Stimulated activated CD4-positive, alpha-beta T cell treated with anti-CD3 and anti-CD28 coated beads, Interleukin-2, amount 100 ng/mL, for 48 hours (primary cell): ENCODE measurements around the gene PAX2.
"Not testable (repeated sequence)": the region's sequence is repeated elsewhere in the genome, so short reads cannot be mapped to it uniquely, and the experiment has no call there.

Experiments
- DNase-seq, 2 donors: peaks; one replicate each; pipeline ENCODE4 v3.0.0-alpha.2; 2020

Gene PAX2

DNA sequence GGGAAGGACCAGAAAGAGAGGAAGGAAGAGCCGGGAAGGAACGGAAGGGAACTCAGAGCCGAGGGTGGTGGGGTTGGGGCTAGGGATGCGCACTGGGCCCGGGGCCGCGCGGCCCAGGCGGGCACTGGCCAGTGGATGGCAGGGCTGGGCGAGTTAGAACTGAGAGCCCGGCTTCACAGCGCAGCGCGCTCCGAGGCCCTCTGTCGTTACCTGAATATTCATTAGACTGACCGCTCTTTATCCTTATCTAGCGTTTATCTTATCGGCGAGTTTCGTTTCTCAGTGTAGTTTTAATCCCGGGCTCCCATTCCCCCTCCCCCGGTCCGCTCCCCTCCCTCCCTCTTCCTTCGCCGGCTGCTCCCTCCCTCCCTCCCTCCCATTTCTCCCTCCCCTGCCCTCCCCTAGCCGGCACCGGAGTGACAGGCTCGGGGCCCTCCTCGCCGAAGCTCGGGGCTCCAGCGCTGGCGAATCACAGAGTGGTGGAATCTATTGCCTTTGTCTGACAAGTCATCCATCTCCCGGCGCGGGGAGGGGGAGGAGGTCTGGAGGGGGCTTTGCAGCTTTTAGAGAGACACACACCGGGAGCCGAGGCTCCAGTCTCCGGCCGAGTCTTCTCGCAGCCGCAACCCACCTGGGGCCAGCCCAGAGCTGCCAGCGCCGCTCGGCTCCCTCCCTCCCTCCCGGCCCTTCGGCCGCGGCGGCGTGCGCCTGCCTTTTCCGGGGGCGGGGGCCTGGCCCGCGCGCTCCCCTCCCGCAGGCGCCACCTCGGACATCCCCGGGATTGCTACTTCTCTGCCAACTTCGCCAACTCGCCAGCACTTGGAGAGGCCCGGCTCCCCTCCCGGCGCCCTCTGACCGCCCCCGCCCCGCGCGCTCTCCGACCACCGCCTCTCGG, at the start of gene PAX2:
PAX2 (plus strand) TSS at position 596 of the 895 bp plus-strand sequence. CDS start 679 bp downstream, outside the sequence.
- DNase-seq, result no peak

DNA sequence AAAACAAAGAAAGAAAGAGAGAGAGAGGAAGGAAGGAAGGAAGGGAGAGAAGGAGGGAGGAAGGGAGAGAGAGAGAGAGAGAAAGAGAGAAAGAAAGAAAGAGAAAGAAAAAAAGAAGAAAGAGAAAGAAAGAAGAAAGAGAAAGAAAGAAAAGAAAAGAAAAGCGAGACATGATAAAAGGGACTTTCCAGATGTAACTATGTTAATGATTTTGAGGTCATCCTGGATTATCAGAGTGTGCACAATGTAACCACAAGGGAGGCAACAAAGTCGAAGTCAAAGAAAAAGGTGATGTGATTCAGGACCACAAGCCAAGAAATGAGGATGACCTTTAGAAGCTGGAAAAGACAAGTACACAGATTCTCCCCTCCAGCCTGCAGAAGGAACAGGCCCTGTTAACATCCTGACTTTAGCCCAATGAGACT, 48.9 kb upstream of the PAX2 start:
- DNase-seq, result no peak

DNA sequence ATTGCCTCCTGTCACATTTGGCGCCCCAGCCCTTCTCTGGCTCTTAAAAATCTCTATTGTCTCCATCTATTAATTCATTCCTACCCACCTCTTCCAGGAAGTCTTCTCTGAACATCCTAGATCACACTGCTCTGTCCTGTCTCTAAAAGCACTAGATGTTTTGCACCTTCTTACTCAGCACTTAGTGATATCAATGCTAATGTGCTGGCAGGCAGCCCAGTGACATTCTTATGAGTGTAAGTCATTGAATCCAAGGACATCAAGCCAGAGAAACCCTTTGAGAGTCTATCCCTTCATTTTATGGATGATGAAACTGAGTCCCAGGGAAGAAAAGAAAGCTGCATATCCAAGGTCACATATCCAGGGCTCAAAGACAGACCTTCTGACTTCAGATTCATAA, 48.3 kb upstream of the PAX2 start:
- DNase-seq, result no peak

DNA sequence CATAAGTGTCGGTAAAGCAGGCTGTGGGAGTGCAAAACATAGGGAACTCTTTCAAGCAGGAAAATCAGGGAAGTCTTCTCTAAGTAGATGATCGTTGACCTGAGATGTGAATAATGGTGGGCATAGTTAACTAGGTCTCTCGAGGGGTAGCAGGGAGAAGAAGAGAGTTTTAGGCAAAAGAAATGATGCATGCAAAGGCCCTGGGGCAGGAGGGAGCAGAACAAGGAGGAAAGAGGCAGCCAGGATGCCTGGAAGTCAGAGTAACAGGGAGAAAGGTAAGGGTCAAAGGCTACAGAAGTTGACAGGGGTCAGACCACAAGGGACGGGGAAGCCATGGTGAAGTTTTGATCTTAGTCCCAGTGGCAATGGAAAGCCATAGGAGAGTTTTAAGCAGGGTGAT, 47.8 kb upstream of the PAX2 start:
- no peak for DNase-seq

DNA sequence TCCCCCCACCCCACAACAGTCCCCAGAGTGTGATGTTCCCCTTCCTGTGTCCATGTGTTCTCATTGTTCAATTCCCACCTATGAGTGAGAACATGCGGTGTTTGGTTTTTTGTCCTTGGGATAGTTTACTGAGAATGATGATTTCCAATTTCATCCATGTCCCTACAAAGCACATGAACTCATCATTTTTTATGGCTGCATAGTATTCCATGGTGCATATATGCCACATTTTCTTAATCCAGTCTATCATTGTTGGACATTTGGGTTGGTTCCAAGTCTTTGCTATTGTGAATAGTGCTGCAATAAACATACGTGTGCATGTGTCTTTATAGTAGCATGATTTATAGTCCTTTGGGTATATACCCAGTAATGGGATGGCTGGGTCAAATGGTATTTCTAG, 43.7 kb upstream of the PAX2 start:
- DNase-seq, result not testable (repeated sequence)

DNA sequence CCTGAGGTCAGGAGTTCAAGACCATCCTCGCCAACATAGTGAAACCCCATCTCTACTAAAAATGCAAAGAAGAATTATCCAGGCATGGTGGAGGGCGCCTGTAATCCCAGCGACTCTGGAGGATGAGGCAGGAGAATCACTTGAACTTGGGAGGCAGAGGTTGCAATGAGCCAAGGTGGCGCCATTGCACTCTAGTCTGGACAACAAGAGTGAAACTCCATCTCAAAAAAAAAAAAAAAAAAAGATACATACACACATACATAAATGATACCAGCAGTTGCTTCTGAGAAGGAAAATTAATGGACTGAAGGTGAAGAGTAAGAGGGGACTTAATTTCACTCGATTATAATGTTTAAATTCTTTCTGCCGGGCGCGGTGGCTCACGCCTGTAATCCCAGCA, 40.2 kb upstream of the PAX2 start:
- DNase-seq, result no peak

DNA sequence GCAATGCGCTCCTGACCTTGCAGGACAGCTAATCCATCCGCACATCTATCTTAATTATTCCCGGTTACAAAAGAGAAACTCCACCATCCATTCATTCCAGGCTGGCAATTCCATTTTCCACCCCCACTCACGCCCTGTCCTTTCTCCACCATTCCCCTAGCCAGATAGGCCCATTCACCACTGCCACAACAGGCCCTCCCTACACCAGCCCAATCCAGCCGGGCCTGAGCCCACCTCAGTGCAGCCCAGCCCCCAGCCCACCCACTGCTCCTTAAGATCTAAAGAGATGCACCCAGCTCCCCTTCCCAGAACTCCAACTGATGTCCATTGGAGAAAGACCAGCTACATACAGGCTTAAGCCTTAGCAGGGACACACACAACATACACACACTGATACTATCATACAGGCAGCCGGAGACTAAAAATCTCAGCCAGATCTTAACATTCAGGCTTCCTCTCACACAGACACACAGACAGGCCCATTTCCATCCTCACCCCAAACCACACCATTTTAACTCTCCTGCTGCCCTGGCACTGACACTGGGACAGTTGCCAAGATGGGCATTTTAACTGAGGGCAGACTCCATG, 38.0 kb upstream of the PAX2 start:
- DNase-seq, result no peak

DNA sequence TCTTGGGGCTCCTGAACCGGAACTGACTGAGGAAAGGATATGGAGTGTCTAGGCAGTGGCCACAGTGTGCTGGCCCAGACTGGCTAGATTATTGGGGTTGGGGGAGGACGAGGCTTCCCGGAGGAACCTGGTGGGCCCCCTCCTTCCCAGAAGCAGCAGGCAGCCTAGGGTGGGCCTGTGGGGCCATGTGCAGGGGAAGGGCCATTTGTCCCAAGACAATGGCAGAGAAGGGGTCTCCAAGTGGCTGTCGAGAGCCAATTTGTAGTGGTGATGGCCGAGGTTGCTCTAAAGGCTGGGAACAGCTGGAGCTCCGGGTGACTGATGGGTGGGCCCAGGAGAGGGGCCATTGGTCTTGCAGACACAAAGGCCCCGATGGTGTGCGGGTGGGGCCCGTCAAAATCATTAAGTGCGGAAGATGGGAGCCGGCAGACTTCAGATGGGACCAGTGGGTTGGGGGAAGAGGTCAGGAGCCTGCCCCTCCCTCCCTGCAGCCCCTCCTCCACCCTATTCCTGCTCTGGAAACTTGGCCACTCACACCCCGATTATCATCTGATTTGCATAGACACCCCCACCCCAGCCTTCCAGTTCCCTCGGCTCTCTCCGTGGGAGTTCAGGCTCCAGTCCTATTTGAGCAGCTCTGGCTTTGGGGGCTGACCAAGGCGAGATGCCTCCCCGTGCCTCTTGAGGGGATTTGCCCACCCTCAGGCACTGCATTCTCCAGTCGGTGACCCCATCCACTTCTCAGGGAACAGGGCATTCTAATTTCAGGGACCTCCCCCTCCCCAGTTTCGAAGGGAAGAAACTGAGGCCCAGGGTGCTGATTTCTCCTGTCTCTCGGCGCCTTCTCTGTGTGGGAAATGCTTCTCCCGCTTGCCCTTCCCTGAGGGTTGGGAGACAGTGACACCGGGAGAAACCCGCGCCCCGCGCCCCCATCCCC, 36.0 kb upstream of the PAX2 start:
- no peak for DNase-seq

DNA sequence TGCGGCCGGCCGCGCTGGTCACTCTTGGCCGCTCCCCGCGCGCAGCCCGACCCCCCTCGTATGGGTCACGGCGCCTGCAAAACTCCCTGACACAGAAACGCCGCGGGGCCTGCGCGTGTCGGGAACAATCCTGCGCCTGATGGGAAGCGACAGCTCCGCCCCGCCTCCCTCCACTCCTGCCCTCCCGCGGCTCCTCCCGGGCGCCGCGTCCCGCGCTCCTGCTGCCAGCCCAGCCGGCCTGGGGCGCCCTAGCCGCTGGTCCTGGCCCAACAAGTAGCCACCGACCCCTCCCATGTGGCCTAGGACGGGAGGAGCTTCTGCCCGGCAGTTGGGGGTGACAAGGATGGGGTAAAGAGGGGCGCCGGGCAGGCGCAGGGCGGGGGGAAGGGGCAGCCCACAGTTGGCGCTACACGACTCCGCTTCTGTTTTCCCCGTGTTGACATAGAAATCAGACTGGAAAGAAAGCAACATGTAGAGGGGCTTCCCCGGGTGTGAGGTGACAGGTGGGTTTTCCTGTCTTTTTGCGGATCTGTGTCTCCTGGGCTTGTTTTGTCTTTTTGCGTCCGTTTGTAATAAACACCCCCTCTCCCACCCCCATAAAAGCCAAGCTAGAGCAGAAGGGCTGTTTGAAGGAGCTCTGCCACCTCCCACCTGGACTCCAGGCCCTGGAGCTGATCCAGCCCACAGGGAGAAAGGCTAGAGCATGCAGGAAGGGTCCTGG, 35.1 kb upstream of the PAX2 start:
- DNase-seq, result no peak

DNA sequence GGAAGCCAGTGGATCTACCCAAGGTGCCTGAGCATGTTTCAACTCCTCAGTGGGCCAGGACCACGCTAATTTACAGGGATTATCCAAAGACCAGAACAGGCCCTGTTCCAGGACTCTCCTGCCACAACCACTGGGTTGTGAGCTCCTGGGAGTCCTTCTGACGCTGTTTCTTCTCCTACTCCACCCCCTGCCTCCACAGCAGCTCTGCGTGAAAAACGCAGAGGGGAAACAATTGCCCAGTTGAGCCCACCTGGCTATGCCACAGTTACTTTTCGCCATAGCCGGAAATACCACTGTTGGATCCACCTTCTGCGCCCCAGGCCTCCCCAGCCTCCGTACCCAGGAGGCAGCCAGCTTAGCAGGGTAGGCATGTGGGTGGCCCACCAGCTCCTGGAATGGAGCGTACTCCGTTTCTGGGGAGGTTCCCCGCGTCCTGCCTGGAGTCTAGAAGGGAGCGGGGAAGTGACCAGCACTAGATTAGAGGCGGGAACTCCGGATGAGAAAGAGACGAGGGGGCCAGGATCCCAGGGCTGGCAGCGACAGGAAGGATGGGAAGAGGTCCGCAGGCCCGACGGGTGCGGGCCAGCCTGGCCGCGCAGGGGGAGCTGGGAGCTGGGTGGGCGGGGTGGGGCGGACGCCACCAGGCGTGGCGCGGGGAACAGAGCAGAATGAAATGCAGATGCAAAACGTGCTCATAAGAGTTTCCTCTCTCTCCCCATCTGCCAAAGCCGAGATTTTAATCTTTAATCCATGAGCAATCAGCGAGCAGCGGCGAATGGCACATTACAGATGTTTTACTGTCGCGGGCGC, 32.1 kb upstream of the PAX2 start:
- no peak for DNase-seq

DNA sequence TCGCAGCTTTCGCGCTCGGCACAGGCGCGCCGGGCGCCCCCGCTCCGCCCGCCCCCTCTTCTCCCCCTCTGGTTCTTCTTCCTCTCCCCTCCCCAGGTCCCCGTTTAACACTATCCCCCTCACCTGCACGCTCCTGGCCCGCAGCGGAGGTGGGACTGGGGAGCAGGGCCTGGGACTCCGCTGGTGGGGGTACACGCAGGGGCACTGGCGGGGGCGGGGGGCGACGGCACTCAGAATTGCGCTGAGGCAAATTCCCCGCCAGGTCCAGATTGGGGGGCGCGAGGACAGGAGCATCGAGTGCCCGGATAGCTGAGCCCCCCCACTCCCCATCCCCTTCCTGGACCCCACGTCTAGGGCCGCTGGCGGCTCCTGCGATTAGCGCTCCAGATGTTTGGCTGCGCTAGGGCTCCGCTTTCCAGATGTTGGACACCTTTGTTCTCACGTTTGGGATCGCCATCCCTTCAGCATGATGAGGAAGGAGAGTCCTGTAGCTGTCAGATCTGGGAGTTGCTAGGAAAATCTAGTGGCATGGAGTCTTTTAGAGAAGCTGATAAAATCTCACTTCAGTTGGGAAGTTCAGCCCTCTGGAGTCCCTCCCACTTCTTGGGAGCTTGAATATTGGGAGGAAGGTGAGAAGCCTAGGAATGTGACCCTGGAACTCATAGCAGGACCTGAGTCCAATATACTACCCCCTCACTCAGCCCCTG, 31.4 kb upstream of the PAX2 start:
- DNase-seq, result no peak

DNA sequence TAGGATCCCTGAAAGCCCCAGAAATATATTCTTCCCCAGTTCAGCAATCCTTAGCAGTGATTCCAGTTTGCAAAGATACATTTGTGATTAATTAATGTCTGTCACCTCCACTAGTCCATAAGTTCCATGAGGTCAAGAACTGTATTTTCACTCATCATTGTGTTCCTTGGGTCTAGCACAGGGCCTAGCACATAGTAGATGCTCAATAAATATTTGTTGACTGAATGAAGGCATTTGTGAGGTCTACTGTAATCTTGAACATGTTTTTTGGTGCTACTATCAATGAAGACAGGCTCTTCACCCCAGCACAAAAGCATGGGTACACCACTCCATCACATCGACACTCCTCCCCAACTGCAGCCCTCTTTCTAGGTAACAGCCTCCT, 30.8 kb upstream of the PAX2 start:
- DNase-seq, result no peak

DNA sequence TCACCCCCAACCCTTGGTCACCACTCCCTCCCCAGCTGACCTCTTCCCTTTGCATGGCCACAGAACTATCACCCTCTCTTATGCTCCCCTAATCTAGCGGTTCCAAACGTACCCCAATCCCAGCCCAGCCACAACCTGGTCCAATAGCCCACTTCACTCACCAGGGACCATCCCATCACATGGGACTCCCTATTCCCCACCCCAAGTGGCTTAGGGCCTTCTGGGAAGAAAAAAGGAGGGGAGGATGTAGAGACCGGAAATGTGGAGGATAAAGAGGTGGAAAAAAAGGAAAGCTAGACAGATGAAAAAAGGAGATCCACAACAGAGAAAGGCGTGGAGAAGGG, 30.3 kb upstream of the PAX2 start:
- no peak for DNase-seq

DNA sequence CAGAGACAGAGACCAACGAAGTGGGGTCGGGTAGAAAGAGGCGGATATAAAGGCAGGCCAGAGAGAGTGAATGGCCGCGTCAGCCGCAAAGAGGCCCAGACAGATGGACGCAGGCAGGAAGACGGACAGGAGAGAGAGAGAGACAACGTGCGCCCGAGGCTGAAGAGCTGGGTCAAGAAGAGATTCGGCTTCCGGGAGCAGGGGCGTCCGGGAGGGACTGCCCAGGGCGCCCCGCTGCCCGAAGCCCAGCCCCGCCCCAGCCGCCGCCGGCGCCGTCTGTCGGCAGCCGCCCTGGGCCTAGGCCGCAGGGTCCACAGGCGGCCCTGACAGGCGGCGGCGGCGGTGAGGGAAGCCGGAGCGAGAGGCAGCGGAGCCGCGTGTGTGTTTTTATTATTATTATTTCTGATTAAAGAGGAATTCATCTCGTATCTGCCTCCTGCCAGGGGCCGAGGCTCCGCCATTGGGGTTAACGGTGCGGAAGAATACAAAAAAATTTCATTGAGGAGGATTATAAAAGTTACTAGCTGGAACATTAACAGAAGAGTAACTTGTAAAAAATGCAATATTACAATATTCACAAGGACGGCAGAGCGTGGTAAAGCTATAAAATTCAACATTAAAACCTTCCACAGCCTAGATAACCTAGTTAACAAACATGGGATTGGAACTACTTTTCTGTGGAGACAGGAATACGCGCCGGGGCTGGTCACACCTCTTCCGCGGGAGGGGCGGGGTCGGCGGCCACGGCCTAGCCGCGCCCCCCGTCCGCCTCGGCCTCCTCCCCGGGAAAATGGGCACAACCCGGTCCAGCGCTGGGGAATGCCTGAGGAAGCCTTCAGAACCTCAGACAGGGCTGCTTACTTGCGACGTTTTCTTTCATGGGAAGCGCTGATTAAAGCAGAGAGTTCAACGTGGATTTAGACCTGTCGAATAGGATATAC, 29.7 kb upstream of the PAX2 start:
- no peak for DNase-seq

DNA sequence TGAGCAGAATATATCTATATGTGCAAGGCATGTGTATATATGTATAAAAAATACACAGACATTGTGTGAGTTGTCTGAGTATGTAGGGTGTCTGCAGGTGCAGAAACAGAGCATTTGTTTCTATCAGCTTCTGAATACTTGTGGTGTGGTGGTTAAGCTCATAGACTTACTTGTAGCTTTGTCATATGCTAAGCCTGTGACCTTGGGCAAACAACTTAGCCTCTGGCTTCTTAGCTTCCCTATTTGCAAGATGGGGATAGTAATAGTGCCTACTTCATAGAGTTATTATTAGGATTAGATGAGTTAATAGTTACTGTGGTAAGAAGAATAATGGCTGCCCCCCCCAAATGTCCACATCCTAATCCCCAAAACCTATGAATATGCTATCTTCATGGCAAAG, 28.2 kb upstream of the PAX2 start:
- DNase-seq, result no peak

DNA sequence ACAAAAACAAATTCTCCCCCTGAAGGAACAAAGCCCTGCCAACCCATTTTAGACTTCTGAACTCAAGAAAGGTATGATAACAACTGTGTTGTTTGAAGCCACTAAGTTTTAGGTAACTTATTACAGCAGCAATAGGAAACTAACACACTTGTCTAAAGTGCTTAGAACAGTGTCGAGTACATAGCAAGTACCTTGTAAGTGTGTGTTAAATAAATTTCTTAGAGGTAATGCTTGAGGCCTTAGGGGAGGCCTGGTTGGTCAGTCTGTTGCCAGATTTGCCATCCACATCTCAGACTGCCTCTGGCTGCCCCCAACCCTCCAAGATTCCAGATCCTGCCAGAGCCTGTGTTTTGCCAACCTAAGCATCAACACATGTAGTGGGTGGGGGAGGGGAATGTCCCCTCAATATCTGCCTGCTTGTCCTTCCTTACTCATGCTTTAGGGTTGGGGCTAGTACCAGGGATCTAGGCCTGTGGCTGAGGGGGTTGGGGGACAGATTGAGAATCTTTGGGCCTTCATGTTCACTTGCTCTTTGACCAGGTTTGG, 27.1 kb upstream of the PAX2 start:
- DNase-seq, result no peak

DNA sequence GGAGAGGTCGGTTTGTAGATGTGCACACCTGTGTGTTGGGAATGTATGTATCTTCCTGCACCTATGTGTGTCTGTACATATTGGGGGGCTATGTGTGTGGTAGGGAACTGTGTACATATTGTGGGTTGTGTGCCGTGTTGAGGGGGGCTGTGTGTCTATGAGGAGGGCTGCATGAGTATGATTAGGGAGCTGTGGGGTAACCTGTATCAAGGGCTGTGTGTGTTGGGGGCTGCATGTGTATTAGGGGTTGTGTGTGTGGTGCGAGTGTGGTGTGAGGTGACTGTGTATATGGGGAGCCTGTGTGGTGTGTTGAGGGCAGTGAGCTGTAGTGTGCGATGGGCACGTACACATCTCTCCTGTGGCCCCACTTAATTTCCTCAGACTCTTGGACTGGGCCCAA, 22.2 kb upstream of the PAX2 start:
- no peak for DNase-seq

DNA sequence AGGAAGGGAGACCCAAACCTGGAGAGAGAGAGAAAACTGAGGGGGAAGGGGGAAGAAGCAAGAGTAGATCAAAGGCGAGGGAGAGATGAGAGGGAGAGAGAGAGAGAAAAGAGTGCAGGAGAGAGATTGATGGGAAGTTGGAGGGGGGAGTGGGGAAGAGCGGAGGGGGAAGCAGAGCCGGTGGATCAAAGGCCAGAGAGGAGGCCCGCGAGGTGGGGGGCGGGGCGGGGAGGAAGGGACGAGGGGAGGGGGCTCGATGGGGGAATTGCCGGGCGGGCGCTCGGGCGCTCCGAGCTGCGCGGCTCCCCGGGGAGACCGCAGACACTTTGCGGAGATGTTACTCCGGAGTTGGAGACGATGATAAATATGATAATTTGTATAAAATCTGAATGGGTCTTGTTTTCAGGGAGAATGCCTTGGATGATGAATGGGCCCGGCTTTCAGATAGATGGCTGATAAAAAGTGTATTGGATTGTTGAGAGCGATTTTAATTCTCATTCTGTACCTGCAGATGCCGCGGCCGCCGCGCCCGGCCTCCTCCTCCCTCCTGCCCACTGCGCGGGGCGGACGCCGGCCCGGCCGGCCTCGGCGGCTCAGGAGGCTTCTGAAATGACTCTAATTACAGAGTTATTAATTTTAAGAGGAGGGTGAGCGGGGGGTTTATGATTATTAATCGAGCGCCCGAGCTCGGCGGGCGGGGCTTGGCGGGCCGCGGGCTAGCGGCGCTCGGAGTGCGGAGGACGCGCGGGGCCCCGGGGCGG, 21.4 kb upstream of the PAX2 start:
- no peak for DNase-seq

DNA sequence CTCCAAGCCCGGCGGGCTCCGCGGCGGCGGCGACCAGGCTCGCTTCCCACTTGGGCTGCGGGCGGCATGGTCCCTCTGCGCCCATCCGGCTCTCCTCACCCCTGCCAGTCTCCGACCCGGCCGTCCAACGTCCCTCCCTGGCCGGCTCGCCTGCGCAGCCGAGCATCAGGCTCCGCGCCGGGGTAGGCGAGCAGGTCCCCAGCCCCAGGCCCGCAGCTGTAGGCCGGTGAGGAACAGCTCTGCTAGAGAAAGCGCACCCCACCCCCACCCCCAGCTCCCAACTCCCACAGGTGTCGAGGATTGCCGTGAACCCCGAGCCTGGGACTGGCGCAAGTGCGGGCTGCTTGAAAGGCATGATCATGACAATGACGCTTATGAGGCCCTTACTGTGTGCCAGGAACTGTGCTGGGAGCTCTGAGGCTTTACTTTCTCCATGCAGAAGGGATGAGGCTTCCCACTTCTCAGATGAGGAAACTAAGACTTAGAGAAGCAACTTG, 20.8 kb upstream of the PAX2 start:
- DNase-seq, result no peak
